NCI-H748 (cell line): Measurements from ENCODE around the gene USP1.
A peak's percentile ranks its signal among the peaks of the same experiment; 100 is the strongest.

ENCODE experiments used
- DNase-seq: peaks from one replicate; lab custom pipeline; 2025; ENCODE audit not compliant: unreplicated experiment; lab: John Stamatoyannopoulos, UW

The USP1 gene, protein sequence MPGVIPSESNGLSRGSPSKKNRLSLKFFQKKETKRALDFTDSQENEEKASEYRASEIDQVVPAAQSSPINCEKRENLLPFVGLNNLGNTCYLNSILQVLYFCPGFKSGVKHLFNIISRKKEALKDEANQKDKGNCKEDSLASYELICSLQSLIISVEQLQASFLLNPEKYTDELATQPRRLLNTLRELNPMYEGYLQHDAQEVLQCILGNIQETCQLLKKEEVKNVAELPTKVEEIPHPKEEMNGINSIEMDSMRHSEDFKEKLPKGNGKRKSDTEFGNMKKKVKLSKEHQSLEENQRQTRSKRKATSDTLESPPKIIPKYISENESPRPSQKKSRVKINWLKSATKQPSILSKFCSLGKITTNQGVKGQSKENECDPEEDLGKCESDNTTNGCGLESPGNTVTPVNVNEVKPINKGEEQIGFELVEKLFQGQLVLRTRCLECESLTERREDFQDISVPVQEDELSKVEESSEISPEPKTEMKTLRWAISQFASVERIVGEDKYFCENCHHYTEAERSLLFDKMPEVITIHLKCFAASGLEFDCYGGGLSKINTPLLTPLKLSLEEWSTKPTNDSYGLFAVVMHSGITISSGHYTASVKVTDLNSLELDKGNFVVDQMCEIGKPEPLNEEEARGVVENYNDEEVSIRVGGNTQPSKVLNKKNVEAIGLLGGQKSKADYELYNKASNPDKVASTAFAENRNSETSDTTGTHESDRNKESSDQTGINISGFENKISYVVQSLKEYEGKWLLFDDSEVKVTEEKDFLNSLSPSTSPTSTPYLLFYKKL

DNA sequence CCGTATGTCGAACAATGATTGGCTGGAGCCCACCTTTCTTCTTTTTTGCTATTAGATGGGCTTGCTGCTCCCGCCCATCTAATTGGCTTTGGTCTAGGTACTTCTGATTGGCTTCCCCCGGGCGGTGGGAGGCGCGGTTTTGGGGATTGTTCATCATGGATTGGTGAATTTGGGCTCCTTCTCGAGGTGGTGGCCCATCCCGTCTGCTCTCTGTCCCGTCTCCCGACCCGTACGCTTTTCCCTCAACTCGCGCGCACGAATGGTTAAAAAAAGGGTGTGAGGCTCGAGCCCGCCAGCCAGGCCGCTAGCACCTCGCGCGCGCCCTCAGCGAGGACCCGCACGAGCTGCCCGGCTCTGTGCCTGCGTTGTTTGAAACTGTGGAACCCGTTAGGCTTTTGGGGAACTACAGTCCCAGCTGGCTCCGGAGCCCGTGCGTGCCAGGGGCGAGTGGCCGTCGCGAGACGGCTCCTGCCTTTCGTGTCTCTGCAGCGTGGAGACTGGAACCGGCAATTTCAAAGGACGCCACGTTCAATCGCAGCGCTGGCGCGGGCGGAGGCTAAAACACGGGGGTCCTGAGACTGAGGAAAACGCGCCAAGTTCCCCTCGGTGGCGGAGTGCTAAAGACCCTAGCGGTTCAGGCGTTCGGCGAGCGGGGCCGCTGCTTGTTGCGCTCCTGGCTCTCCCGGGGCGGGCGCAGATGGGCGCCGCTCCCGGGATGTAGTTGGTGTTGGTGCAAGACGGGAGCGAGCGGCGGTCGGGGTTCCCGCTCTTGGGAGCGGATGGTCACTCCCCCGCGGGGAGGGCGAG lies at the start of gene USP1:
Gene USP1, plus strand, starts transcription at position 584 of the 807 bp plus-strand sequence. CDS start 2,819 bp downstream, outside the sequence.
- peak; percentile 100 for DNase-seq

DNA sequence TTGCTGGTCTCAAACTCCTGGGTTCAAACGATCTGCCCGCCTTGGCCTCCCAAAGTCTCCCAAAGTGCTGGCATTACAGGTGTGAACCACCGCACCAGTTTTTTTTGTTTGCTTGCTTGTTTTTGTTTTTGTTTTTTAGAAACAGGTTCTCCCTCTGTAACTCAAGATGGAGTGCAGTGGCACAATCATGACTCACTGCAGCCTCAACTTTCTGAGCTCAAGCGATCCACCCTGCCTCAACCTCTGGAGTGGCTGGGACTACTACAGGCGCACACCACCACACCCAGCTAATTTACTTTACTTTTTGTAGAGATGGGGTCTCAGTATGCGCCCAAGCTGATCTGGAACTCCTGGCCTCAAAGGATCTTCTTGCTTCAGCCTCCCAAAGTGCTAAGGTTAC lies 47.3 kb upstream of the USP1 start:
- DNase-seq = no peak

DNA sequence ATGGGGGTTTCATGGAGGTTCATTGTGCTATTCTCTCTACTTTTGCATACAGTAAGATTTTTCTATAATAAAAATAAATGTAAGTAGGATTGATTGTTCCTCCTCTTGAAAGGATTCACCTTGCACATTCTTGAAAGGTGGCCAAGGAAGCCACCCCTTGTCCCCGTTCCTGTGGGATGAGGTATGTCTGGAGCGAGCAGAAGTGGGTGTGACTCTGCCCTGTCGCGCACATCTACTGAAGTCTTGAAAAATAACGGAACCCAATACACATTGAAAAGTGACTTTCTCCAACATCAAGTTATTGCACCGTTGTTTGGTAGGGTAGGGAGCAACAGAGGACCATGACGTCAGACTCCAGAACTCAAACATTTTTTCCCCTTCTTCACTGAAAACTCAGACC lies 46.8 kb upstream of the USP1 start:
- DNase-seq = no peak

DNA sequence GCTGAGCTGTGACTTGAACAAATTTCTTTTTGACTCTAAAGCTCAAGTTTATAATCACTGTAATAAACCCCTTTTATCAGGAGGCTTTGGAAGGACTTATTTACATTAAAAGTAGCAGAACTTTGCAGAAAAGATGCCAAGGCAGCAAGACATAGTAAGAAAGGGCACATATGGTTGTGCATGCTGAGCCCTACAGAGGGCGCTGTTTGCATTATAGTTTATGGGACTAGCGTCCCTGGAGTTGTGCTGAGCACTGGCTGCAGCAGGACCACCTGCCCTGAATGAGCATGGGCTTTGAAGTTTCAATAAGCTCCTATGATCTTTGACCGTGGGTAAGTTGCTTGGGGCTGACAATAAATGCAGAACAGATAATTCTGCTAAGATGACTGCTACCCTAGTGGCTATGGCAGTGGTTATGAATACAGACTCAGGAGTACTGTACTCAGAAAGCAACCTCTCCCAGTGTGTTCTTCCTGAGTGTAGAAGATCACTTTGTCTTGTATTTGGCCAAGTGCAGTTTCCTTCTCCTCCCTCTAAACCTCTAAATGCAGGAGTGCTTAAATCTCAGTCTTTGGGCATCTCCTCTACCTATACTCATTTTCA lies 45.4 kb upstream of the USP1 start:
- DNase-seq = peak; percentile 68

DNA sequence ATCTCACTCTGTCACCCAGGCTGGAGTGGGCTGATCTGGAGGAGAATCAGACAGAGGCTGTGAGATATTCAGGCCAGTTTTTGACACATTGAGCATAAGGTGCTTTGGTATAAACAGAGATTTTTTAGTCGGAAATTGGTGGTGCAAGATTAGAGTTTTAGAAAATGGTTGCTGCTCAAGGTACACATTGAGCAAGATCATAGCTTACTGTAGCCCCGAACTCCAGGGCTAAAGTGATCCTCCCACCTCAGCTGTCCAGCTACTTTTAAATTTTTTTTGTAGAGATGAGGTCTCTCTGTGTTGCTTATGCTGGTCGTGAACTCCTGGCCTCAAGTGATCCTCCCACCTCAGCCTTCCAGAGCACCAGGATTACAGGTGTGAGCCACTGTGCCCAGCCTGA lies 43.9 kb upstream of the USP1 start:
- no peak for DNase-seq

DNA sequence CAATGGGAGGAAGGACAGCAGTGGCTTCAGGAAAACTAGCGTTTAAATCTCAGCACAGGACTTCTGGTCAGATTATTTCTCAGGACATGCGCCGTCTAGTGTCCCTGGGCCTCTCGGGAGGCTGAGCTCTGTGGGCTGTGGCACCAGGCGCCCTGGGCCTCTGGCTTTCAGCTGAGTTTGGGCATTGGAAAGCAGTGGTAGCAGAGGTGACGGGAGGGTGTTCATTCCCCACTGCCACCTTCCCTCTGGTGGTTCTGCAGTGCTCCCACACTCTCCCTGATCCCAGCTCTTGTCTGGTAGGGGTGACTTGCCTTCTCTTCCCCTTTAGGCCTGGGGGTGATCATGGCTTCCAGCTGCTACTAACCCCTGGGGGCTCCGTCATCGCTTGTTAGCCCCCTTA lies 42.2 kb upstream of the USP1 start:
- DNase-seq = no peak

DNA sequence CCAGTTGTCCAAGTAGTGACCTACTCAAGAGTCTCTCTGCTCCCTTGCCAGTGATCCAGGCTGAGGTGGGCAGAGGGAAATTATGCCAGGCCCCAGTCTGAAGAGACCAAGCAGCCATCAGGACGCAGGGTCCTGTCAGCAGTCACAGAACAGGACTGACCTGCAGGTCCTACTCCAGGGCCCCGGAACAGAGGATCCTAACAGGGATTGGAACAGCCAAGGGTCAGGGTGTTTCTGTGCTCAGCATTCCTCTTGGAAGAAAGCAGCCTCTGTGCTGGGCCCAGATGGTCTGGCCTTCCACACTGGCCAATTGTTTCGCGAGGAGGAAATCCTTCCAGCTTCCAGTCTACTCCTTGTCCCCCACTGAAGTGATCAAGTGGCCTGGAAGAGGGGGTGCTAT lies 41.6 kb upstream of the USP1 start:
- no peak for DNase-seq

DNA sequence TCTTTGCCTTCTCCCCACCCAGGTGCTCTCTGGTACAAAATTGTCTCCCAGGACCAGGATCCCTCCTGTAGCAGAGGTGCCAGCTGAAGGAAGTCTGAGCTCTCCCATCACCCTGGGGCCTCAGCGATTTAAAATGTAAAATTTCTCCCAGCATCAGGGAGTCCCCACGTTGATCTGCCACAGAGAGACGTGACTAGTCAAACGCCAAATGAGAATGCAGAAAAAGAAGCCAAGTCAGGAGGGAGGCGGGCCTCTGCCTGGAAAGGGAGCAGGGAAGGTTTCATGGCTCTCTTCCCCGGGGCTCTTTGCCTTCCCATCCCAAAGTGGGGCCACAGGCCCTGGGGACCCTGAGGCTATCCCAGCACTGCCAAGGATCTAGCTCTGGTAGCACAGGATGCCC lies 40.0 kb upstream of the USP1 start:
- no peak for DNase-seq

DNA sequence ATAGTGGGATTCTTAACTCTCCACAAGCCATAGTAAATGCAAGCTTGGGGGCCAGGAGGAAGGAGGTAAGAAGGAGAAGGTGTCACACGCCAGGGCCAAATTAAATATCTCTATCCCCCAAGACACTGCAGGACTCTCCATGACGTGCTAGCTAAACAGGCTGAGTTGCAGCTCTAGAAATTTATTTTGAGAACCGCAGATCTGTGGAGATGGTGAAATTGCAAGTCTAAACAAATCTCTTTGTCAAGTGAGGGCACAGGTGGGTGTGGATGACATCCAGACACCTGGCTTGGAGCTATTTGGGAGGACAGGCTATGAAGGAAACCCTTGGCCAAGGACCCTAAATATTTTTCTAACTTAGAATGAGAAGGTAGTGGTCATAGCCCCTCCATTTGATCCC lies 39.5 kb upstream of the USP1 start:
- no peak for DNase-seq

DNA sequence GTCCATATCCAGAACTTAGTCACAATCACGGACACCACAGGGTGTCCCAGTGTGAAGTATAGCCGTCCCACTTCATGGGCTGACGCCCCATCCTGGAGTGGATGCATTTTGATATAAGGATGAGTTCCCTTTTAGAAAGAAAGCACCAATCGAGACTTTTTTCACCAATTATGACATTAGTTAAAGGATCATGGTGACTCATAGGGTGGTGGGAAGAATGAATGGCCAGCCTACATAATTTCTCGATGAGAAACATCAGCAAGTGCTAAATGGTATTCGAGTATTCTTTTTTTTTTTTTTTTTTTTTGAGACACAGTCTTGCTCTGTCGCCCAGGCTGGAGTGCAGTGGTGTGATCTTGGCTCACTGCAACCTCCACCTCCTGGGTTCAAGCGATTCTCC lies 38.5 kb upstream of the USP1 start:
- DNase-seq = no peak

DNA sequence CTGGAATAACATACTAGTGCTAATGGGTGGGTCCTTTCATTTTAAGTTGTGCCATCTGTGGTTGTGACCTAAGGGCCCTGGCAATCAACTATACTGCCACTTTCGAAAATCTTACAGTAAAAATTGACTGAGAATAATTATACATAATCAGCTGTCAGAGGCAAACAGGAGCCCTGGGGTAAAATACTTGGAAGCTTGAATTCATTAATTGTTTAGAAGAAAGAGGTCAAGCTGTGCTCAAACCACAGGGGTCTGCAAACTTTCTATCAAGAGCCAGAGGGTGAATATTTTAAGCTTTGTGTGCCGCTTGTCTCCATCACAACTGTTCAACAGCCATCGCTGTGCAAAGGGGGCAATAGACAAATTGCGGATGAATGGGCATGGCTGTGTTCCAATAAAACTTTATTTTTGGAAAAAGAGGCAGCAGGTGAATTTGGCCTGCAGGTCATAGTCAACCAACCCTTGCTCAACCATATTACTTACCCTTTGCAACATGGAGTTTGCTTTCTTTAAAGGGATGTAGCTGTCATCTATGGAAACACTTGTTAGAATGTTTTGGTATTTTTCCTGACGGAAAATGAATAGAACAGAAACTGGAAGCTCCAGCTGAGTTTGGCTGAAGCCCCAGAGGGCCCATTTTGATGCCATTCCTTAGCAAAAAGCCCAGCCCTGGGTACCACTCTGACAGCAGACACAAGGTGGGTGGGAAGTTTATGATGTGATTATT lies 35.7 kb upstream of the USP1 start:
- peak; percentile 82 for DNase-seq

DNA sequence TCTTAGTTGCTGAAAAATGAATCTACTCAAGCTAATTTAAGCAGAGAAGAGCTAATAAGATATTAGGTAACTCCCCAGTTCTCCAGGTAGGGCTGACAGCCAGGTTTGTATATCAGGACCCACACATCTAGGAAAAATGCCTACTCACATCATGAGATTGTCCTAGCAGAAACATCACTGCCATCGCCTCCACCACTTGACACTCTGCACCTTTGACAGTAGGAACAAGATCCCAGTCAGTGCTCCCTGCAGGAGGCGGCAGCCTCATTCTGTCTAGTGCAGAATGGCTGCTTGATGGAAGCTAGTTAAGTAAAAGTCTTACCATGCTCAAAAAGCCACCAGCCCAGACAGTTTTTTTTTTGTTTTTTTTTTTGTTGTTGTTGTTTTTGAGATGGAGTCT lies 31.6 kb upstream of the USP1 start:
- DNase-seq = no peak

DNA sequence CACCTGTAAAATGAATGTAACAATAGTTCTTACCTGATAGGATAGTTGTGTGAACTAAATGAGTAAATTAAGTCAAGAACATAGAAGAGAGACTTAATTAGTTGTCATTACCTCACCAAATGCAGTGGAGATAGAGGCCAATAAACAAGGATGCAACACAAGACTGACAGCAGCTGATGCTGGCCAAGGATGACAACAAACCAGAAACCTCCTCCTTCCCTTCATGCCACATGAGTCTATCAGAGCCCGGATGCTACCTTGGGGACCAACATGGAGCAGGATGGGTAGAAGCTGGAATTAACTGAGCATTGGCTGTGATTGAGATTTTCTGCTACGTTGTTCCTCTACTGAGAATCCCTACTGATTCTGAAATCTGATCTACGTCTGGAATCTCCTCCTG lies 30.3 kb upstream of the USP1 start:
- DNase-seq = no peak

DNA sequence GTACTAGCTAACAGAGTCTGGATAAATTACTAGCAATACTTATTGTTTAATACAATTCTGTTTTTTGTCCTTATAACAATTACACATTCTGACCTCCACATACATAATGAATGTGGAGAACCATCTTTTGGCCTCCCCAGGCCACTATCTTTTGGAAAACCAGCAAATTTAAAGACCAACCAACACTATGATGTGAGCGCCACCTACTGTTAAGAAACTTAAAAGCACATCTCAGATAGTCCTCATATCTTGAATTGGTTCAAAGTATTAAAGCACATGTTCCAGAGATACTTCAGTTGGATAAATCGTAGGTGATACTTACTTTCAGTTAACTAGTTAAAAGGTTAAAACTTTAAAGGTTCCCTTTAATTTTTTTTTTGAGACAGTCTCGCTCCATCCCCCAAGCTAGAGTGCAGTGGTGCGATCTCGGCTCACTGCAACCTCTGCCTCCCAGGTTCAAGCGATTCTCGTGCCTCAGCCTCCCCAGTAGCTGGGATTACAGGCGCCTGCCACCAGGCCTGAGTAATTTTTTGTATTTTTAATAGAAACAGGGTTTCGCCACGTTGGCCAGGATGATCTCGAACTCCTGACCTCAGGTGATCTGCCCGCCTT lies 29.3 kb upstream of the USP1 start:
- peak; percentile 69 for DNase-seq

DNA sequence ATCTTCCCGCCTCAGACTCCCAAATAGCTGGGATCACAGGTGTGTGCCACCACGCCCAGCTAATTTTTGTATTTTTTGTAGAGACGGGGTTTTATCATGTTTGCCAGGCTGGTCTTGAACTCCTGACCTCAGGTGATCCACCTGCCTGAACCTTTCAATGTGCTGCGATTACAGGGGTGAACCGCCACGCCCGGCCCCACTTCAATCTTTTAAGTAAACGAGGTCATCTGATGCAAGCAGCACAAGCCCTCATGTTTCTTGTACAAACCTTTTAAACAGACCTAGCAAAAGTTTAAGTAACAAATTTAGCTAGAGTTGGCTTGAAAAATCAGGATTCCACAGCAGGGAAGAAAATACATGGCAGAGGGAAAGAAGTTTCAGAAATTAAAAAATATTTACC lies 21.2 kb upstream of the USP1 start:
- no peak for DNase-seq

DNA sequence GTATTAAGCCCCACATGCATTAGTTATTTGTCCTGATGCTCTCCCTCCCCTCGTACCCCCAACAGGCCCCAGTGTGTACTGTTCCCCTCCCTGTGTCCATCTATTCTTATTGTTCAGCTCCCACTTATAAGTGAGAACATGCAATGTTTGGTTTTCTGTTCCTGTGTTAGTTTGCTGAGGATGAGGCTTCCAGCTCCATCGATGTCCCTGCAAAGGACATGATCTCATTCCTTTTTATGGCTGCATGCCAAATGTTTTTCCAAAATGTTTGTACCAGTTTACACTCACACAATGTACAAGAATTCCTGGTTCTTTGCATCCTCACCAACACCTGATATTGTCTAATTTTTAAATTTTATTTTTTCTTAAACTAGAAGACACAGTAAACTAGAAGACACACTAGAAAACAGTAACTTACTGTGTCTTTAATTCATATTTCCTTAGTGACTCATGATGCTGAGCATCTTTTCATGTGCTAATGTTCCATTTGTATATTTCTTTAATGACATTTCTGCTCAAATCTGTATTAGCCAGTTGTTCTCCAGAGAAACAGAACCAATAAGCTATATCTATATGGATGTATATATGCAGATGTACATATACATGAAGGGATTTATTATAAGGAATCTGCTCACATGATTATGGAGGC lies 19.4 kb upstream of the USP1 start:
- peak; percentile 8 for DNase-seq

DNA sequence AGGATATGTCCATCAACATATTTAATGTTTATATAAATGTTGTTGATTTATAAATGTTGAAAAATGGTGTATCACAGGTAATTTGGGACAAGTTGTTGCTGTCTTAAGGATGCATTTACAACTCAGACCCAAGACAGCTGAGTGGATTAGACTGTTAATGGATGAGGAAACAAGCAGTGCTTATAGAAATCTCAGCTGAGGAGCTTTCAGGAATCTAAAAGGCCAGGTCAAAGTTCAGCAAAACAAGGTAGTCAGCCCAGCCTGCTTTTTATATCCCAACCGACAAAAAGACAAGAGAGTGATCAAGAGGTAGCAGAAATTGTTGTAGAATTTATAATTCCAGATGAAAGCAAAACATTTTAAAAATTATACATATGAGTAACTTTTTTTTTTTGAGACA lies 16.6 kb upstream of the USP1 start:
- DNase-seq = no peak

DNA sequence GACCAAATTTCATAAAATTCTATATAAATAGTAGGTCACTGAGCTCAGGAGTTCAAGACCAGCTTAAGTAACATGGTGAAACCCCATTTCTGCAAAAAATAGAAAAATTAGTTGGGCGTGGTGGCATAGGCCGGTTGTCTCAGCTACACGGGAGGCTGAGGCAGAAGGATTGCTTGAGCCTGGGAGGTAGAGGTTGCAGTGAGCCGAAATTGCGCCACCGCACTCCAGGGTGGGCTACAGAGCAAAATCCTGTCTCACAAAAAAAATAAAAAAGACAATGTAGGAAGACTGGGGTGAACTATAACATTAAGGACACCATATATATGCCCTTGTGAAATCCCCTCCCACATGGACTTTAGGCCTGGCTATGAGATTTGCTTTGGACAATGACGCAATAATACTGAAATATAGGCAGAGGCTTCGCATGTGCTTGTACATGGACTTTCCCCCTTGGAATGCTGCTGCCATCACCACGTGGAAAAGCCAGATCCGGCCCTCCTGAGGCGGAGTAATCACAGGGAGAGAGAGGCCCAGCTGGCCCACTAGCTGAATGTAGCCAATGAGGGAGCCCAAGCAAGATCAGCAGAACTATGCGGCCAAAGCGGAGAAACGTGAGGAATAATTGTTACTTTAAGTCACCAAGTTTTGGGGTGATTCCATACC lies 13.1 kb upstream of the USP1 start:
- no peak for DNase-seq

DNA sequence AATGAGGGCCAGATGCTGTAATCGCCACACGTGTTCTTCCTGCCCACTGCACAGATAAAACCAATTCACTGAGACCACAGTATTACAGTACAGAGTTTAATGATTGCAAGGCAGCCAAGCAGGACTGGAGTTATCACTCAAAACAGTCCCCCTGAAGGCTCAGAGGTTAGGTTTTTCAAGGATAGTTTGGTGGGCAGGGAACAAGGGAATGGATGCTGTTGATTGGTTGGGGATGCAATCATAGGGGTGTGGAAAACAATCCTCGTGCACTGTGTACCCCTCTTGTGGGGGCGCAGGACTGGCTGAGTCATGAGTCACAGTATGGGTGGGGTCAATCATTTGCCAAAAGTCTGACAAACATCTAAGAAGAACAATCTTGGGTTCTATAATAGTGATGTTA lies 12.4 kb upstream of the USP1 start:
- DNase-seq = no peak
